ENCODE data around the gene C19orf38. TPM values are rescaled to one million over a fixed set of nuclear protein-coding genes. Genes with fewer than 3 reads are reported as not detected.

Gene C19orf38
- total RNA-seq, 1 experiment from 2014 or later, result 0.30 TPM

DNA sequence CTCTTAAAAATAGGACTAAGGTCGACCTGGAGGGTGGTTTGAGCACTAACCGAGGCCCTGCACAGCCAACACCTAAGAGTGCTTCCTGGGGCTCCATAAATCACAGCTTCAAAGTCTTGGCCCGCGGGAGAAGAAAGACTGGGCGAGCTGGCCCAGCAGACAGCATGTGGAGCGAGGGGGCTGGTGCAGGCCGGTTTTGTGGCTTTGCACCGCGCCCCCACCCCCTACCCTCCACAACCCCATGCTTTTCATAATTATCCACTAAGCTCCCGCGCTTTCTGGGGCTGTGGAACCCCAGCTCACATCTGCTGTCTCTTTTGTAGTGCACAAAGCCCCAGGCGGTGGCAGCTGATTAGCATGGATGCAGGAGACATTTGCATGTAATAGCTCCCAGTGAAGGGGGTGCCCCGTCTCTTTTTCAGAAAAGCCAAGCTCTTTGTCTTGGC, 40.2 kb downstream of the C19orf38 start:
- Mint-ChIP-seq H3K4me1 (ENCODE audit: insufficient read depth, unreplicated experiment) (peaks cover 17% of the 10 kb centered on the region), H3K4me3 (ENCODE audit: unreplicated experiment) (no peak overlapping the region), H3K27me3 (ENCODE audit: insufficient read depth, unreplicated experiment) (no peaks in the 10 kb centered on the region), H3K27ac (ENCODE audit: low read depth, unreplicated experiment) (no peak overlapping the region), H3K36me3 (ENCODE audit: insufficient read depth, unreplicated experiment) (no peaks in the 10 kb centered on the region), H3K9me3 (ENCODE audit: unreplicated experiment) (no peaks in the 10 kb centered on the region)
- BruUV-seq (replicated peaks), result no TSS peak
- no peak for TF ChIP-seq CTCF (IDR thresholded peaks at IDR 0.05; ENCODE audit: unreplicated experiment)
- ChIA-PET POLR2A (interaction anchor here (0.7 to 1.6 kb wide), 3 partner anchors 10 to 15 kb away, joined by 3 to 9 read pairs (median 3); no protein-coding TSS in a partner anchor), CTCF (interaction anchor here (0.6 to 1.1 kb wide), 2 partner anchors 9 to 12 kb away, joined by 3 to 6 read pairs; no protein-coding TSS in a partner anchor)
- intact Hi-C loops (cut with micrococcal nuclease), result no loop called here
- no peak for DNase-seq (ENCODE audit: unreplicated experiment)

DNA sequence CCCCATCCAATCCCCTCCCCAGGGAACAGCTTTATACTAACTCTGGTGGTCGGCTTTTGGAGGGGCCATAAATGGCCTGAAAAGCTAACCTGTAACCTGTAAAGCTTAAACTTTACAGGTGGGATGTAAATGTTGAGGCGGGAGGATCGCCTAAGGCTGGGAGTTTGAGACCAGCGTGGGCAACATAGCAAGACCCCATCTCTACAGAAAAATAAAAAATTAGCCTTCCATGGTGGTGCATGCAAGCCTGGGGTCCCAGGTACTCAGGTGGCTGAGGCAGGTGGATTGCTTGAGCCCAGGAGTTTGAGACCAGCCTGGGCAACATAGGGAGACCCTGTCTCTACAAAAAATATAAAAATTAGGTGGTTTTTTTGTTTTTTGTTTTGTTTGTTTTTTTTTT, 41.7 kb downstream of the C19orf38 start:
- no peaks in the 10 kb centered on the region for H3K27me3 Mint-ChIP-seq (ENCODE audit: insufficient read depth, unreplicated experiment)
- no TSS peak for BruUV-seq (replicated peaks)
- no peak for DNase-seq (ENCODE audit: unreplicated experiment)
- ChIA-PET CTCF (interaction anchor here (1.6 kb wide), 1 partner anchor 17 kb away, joined by 6 read pairs; no protein-coding TSS in a partner anchor), POLR2A (no interaction called here)
- no peaks in the 10 kb centered on the region for H3K36me3 Mint-ChIP-seq (ENCODE audit: insufficient read depth, unreplicated experiment)
- no peaks in the 10 kb centered on the region for H3K9me3 Mint-ChIP-seq (ENCODE audit: unreplicated experiment)
- TF ChIP-seq CTCF (IDR thresholded peaks at IDR 0.05; ENCODE audit: unreplicated experiment), result no peak
- intact Hi-C loops (cut with micrococcal nuclease), result no loop called here
- no peak overlapping the region for H3K27ac Mint-ChIP-seq (ENCODE audit: low read depth, unreplicated experiment)
- peaks cover 17% of the 10 kb centered on the region for H3K4me1 Mint-ChIP-seq (ENCODE audit: insufficient read depth, unreplicated experiment)
- no peak overlapping the region for H3K4me3 Mint-ChIP-seq (ENCODE audit: unreplicated experiment)

GRCh38 chr19:10891405-10892086, 43.3 kb downstream of the C19orf38 start:
- no peak for DNase-seq (ENCODE audit: unreplicated experiment)
- H3K9me3 Mint-ChIP-seq (ENCODE audit: unreplicated experiment), result no peaks in the 10 kb centered on the region
- CTCF ChIA-PET, result interaction anchor here (0.9 kb wide), 1 partner anchor 46 kb away, joined by 4 read pairs; no protein-coding TSS in a partner anchor
- no peaks in the 10 kb centered on the region for H3K27me3 Mint-ChIP-seq (ENCODE audit: insufficient read depth, unreplicated experiment)
- intact Hi-C loops (cut with micrococcal nuclease), result no loop called here
- H3K4me1 Mint-ChIP-seq (ENCODE audit: insufficient read depth, unreplicated experiment), result peaks cover 17% of the 10 kb centered on the region
- TF ChIP-seq CTCF (IDR thresholded peaks at IDR 0.05; ENCODE audit: unreplicated experiment), result no peak
- no TSS peak for BruUV-seq (replicated peaks)
- no peak overlapping the region for H3K4me3 Mint-ChIP-seq (ENCODE audit: unreplicated experiment)
- POLR2A ChIA-PET, result no interaction called here
- H3K27ac Mint-ChIP-seq (ENCODE audit: low read depth, unreplicated experiment), result no peak overlapping the region
- no peaks in the 10 kb centered on the region for H3K36me3 Mint-ChIP-seq (ENCODE audit: insufficient read depth, unreplicated experiment)

- H3K36me3 Mint-ChIP-seq (ENCODE audit: insufficient read depth, unreplicated experiment), result no peaks in the 10 kb centered on the region
- no peak overlapping the region for H3K27ac Mint-ChIP-seq (ENCODE audit: low read depth, unreplicated experiment)
- ChIA-PET POLR2A (no interaction called here), CTCF (interaction anchor here (0.9 to 1.0 kb wide), 2 partner anchors 20 to 45 kb away, joined by 4 to 8 read pairs; no protein-coding TSS in a partner anchor)
- intact Hi-C loops (cut with micrococcal nuclease), result no loop called here
- peaks cover 14% of the 10 kb centered on the region for H3K4me1 Mint-ChIP-seq (ENCODE audit: insufficient read depth, unreplicated experiment)
- BruUV-seq (replicated peaks), result no TSS peak
- no peak for TF ChIP-seq CTCF (IDR thresholded peaks at IDR 0.05; ENCODE audit: unreplicated experiment)
- DNase-seq (ENCODE audit: unreplicated experiment), result no peak
- no peaks in the 10 kb centered on the region for H3K9me3 Mint-ChIP-seq (ENCODE audit: unreplicated experiment)
- H3K27me3 Mint-ChIP-seq (ENCODE audit: insufficient read depth, unreplicated experiment), result no peaks in the 10 kb centered on the region
- no peak overlapping the region for H3K4me3 Mint-ChIP-seq (ENCODE audit: unreplicated experiment)
Observed at GRCh38 chr19:10892256-10892655, 44.0 kb downstream of the C19orf38 start.
